ENCODE measurements around the gene RBBP6.

RBBP6 gene

DNA sequence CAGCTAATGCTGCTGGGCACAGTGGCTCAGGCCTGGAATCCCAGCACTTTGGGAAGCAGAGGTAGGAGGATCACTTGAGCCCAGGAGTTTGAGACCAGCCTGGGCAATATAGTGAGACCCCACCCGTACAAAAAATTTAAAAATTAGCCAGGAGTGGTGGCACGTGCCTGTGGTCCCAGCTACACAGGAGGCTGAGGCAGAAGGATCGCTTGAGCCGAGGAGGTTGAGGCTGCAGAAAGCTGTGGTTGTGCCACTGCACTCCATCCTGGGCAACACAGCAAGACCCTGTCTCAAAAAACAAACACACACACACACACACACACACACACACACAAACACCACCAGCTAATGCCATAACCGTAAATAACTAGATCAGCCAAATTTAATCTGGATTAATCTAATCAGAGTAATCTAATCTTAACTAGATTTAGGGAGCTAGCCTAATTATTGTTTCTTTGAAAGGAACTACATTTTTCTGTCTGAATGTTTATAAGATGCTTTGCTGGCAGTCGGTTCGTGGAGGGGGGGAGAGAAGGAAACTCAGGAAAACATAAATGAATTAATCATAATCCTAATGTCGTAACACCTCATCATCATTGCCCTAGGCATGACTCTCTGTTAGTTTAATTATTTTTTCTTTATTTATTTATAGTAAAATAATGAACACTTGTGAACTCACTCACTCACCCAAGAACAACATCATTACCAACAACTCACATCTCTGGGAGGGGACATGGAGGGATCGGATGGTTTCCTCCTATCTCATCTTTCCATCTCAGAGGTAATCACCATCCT, 12.5 kb upstream of the RBBP6 start:
- H3K27ac ChIP-seq = no peak overlapping the region
- H3K9me3 ChIP-seq (ENCODE audit: control insufficient read depth, low read length) = no peaks in the 10 kb centered on the region
- TF ChIP-seq, protein P1, sequence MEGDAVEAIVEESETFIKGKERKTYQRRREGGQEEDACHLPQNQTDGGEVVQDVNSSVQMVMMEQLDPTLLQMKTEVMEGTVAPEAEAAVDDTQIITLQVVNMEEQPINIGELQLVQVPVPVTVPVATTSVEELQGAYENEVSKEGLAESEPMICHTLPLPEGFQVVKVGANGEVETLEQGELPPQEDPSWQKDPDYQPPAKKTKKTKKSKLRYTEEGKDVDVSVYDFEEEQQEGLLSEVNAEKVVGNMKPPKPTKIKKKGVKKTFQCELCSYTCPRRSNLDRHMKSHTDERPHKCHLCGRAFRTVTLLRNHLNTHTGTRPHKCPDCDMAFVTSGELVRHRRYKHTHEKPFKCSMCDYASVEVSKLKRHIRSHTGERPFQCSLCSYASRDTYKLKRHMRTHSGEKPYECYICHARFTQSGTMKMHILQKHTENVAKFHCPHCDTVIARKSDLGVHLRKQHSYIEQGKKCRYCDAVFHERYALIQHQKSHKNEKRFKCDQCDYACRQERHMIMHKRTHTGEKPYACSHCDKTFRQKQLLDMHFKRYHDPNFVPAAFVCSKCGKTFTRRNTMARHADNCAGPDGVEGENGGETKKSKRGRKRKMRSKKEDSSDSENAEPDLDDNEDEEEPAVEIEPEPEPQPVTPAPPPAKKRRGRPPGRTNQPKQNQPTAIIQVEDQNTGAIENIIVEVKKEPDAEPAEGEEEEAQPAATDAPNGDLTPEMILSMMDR (IDR thresholded peaks at IDR 0.05) = no peak

DNA sequence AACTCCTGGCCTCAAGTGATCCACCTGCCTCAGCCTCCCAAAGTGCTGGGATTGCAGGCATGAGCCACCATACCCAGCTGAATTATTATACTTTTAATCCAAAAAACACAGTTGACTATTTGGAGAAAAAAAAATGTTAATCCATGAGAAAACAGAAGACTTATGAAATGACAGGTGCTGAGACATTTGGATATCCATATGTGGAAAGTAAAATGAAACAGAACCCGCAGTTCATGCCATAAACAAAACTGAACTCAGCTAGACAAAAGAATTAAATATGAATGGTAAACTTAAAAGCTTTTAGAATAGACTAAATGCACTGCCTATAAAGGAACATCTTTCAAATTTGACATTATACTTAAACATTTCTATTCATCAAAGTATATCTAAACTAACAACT, 8.2 kb upstream of the RBBP6 start:
- H3K9ac ChIP-seq = no peak overlapping the region
- H3K27ac ChIP-seq = no peak overlapping the region
- no peaks in the 10 kb centered on the region for H3K4me1 ChIP-seq
- no peak overlapping the region for H3K4me3 ChIP-seq (ENCODE audit: low read depth, low read length)
- H2AFZ ChIP-seq = peak overlapping the region; percentile 15
- TF ChIP-seq, protein P1 (IDR thresholded peaks at IDR 0.05) = no peak
- H3K79me2 ChIP-seq = no peaks in the 10 kb centered on the region
- no peaks in the 10 kb centered on the region for H3K27me3 ChIP-seq (ENCODE audit: control insufficient read depth, insufficient read depth, low read length)
- H3K9me3 ChIP-seq (ENCODE audit: control insufficient read depth, low read length) = no peaks in the 10 kb centered on the region
- no peaks in the 10 kb centered on the region for H3K36me3 ChIP-seq (ENCODE audit: control insufficient read depth, insufficient read depth, low read length)
- no peak overlapping the region for H3K4me2 ChIP-seq (ENCODE audit: low read length)

More for the DNA sequence above, 12.5 kb upstream of the RBBP6 start:
- H3K4me1 ChIP-seq = peaks cover 9% of the 10 kb centered on the region
- no peak overlapping the region for H3K4me2 ChIP-seq (ENCODE audit: low read length)
- H2AFZ ChIP-seq = no peak overlapping the region
- no peak overlapping the region for H3K4me3 ChIP-seq (ENCODE audit: low read depth, low read length)
- H3K36me3 ChIP-seq (ENCODE audit: control insufficient read depth, insufficient read depth, low read length) = no peaks in the 10 kb centered on the region
- H3K9ac ChIP-seq = no peak overlapping the region
- no peaks in the 10 kb centered on the region for H3K27me3 ChIP-seq (ENCODE audit: control insufficient read depth, insufficient read depth, low read length)
- no peaks in the 10 kb centered on the region for H3K79me2 ChIP-seq

- no peak overlapping the region for H2AFZ ChIP-seq
- H3K27me3 ChIP-seq (ENCODE audit: control insufficient read depth, insufficient read depth, low read length) = no peaks in the 10 kb centered on the region
- H3K9ac ChIP-seq = no peak overlapping the region
- H3K4me2 ChIP-seq (ENCODE audit: low read length) = no peak overlapping the region
- no peaks in the 10 kb centered on the region for H3K4me1 ChIP-seq
- H3K27ac ChIP-seq = no peak overlapping the region
- H3K4me3 ChIP-seq (ENCODE audit: low read depth, low read length) = no peak overlapping the region
- no peaks in the 10 kb centered on the region for H3K79me2 ChIP-seq
- H3K9me3 ChIP-seq (ENCODE audit: control insufficient read depth, low read length) = no peaks in the 10 kb centered on the region
- no peaks in the 10 kb centered on the region for H3K36me3 ChIP-seq (ENCODE audit: control insufficient read depth, insufficient read depth, low read length)
- TF ChIP-seq, protein P1 (IDR thresholded peaks at IDR 0.05) = no peak
Measured at GRCh38 chr16:24534620-24535019, 4.7 kb upstream of the RBBP6 start.

DNA sequence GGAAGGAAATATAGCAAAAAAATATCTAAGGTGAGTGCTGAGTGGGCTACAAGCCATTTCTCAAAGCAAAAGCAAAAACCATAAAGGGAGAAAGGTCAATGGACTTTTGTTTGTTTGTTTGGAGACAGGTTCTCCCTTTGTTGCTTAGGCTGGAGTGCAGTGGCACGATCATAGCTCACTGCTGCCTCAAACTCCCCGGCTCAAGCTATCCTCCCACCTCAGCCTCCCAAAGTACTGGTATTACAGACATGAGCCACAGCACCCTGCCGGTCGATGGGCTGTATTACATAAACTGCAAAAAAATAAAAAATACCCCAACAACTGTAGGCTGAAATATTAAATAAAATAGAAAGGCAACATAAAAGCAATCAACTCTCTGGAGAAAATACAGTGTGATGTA, 3.5 kb upstream of the RBBP6 start:
- Histone ChIP-seq H3K4me3 (ENCODE audit: low read depth, low read length) (no peak overlapping the region), H3K27me3 (ENCODE audit: control insufficient read depth, insufficient read depth, low read length) (no peaks in the 10 kb centered on the region), H3K36me3 (ENCODE audit: control insufficient read depth, insufficient read depth, low read length) (no peaks in the 10 kb centered on the region), H3K79me2 (peaks cover 8% of the 10 kb centered on the region), H3K9me3 (ENCODE audit: control insufficient read depth, low read length) (no peaks in the 10 kb centered on the region), H3K4me1 (no peaks in the 10 kb centered on the region), H3K9ac (no peak overlapping the region), H3K27ac (no peak overlapping the region), H2AFZ (no peak overlapping the region), H3K4me2 (ENCODE audit: low read length) (no peak overlapping the region)
- TF ChIP-seq, protein P1 (IDR thresholded peaks at IDR 0.05) = no peak

GRCh38 chr16:24536671-24537070, 2.7 kb upstream of the RBBP6 start:
- no peaks in the 10 kb centered on the region for H3K36me3 ChIP-seq (ENCODE audit: control insufficient read depth, insufficient read depth, low read length)
- no peaks in the 10 kb centered on the region for H3K9me3 ChIP-seq (ENCODE audit: control insufficient read depth, low read length)
- no peaks in the 10 kb centered on the region for H3K4me1 ChIP-seq
- no peak overlapping the region for H3K4me3 ChIP-seq (ENCODE audit: low read depth, low read length)
- H3K27ac ChIP-seq = no peak overlapping the region
- H3K4me2 ChIP-seq (ENCODE audit: low read length) = no peak overlapping the region
- TF ChIP-seq, protein P1 (IDR thresholded peaks at IDR 0.05) = no peak
- H3K79me2 ChIP-seq = peaks cover 17% of the 10 kb centered on the region
- H3K9ac ChIP-seq = no peak overlapping the region
- H2AFZ ChIP-seq = no peak overlapping the region
- H3K27me3 ChIP-seq (ENCODE audit: control insufficient read depth, insufficient read depth, low read length) = no peaks in the 10 kb centered on the region
